SJCRH30 (cell line): ENCODE data around the gene UBE4B. TPM values are rescaled to one million over a fixed set of nuclear protein-coding genes. Genes with fewer than 3 reads are reported as not detected.

ENCODE experiments used
- DNase-seq, 2 experiments: peaks; one replicate each; pipeline ENCODE4 v3.0.0-alpha.2; 2015 to 2020
- H3K27ac ChIP-seq: fragments of 250-450 bp; sonication (Bioruptor Pico); 2 replicates; pipeline ENCODE4 v1.5.1; 2020; ENCODE audit warnings: mild to moderate bottlenecking, moderate library complexity
- H3K27me3 ChIP-seq: fragments of 250-450 bp; sonication (Bioruptor Pico); 2 replicates; pipeline ENCODE4 v1.5.1; 2020; ENCODE audit warnings: mild to moderate bottlenecking, moderate library complexity
- H3K36me3 ChIP-seq: fragments of 250-450 bp; sonication (Bioruptor Pico); 2 replicates; pipeline ENCODE4 v1.5.1; 2020; ENCODE audit warnings: mild to moderate bottlenecking, moderate library complexity
- H3K4me1 ChIP-seq: fragments of 250-450 bp; sonication (Bioruptor Pico); 2 replicates; pipeline ENCODE4 v1.5.1; 2020; ENCODE audit warnings: mild to moderate bottlenecking, moderate library complexity
- H3K4me3 ChIP-seq: fragments of 250-450 bp; sonication (Bioruptor Pico); 2 replicates; pipeline ENCODE4 v1.5.1; 2020; ENCODE audit warnings: mild to moderate bottlenecking, moderate library complexity
- H3K9me3 ChIP-seq: fragments of 250-450 bp; sonication (Bioruptor Pico); replicated peaks from 2 replicates; pipeline ENCODE4 v1.5.1; 2020; ENCODE audit warnings: mild to moderate bottlenecking, moderate library complexity
- total RNA-seq: library from RNA; depleted of rRNA; stranded (reverse); fragments of >200 nt; shearing (Covaris generic); gene quantifications from 2 replicates; pipeline ENCODE4 v1.2.3, GENCODE V29; 2014; rRNA removed

UBE4B gene
- total RNA-seq, 1 experiment from 2014 or later = 48.1 TPM

DNA sequence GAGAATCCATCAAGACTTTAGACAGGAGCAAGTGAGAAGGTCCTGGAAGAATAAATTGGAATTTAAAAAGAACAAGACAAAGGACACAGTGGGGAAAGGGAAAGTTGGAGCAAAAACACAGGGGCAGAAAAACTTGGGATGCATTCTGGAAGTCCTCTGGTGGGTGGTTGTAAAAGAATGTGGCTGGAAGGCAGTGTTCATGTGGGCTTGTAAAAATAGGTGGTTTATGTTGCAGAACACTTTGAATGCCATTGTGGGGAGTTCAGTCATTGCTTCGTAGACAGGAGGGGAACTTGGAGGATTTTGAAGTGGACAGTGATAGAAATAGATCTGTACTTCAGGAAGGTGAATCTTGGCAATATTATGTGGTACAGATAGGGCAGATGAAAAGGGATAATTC is 192.8 kb downstream of the UBE4B start:
- Histone ChIP-seq H3K9me3 (no peaks in the 10 kb centered on the region), H3K27ac (no peak overlapping the region), H3K27me3 (no peaks in the 10 kb centered on the region), H3K36me3 (no peaks in the 10 kb centered on the region), H3K4me1 (no peaks in the 10 kb centered on the region), H3K4me3 (no peak overlapping the region)
- DNase-seq = no peak

DNA sequence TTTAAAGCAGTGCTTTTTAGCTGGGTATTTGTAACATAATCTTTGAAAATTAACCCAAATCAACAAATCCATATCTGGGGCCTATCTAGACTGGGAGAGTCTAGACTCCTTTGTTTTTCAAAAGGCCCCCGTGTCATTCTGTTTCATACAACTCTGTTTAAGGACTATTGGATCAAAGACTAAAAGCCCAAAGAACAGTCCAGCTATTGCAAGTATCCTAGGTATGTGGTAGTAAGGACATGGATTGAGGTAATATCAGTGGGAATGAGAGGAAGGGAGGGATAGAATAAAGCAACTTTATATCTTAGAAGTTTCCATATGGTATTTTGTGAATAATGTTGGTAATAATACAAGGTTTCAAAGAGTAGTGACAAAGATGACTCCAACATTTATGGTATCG is 195.8 kb downstream of the UBE4B start:
- H3K4me1 ChIP-seq = no peaks in the 10 kb centered on the region
- peaks cover 10% of the 10 kb centered on the region; the same call in 1 of the 2 replicates for H3K36me3 ChIP-seq
- H3K27me3 ChIP-seq = no peaks in the 10 kb centered on the region
- H3K4me3 ChIP-seq = no peak overlapping the region
- no peak overlapping the region for H3K27ac ChIP-seq
- no peak for DNase-seq
- H3K9me3 ChIP-seq = no peaks in the 10 kb centered on the region

DNA sequence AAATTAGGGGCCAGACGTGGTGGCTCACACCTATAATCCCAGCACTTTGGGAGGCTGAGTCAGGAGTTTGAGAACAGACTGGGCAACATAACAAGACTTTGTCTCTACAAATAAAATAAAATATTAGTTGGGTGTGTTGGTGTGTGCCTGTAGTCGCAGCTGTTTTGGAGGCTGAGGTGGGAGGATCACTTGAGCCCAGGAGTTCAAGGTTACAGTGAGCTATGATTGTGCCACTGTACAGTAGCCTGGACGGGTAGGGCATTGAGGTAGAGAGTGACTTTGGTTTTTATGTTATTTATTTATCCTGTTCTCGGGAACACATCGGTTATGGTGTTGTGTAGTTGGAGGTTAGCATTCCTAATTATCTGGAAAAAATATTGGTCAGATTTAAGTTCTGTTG is 197.1 kb downstream of the UBE4B start:
- Histone ChIP-seq H3K36me3 (peaks cover 11% of the 10 kb centered on the region; the same call in 1 of the 2 replicates), H3K9me3 (no peaks in the 10 kb centered on the region), H3K4me1 (no peaks in the 10 kb centered on the region), H3K27ac (no peak overlapping the region), H3K27me3 (no peaks in the 10 kb centered on the region), H3K4me3 (no peak overlapping the region)
- DNase-seq = no peak

Other genes with a start within 250 kb of the UBE4B start
- gene CLSTN1, start 209.0 kb upstream of the UBE4B start, total RNA-seq = 50.5 and 52.4 TPM in 2 replicates
- gene CTNNBIP1, start 122.7 kb upstream of the UBE4B start, total RNA-seq = 32.9 and 35.3 TPM in 2 replicates
- gene LZIC, start 89.6 kb upstream of the UBE4B start, total RNA-seq = 68.0 and 69.4 TPM in 2 replicates
- gene NMNAT1, start 89.5 kb upstream of the UBE4B start, total RNA-seq = 5.5 and 5.7 TPM in 2 replicates
- not detected in 2 replicates for gene RBP7, start 35.7 kb upstream of the UBE4B start, total RNA-seq
- gene KIF1B, start 177.6 kb downstream of the UBE4B start, total RNA-seq = 47.7 and 54.8 TPM in 2 replicates